ENCODE results near the gene PSTPIP1.
"Not testable (repeated sequence)": the region's sequence is repeated elsewhere in the genome, so short reads cannot be mapped to it uniquely, and the experiment has no call there.

Gene PSTPIP1

GRCh38 chr15:76964157-76964556, 30.8 kb upstream of the PSTPIP1 start:
- H3K27me3 ChIP-seq (replicated peaks; ENCODE audit: control insufficient read depth, insufficient read depth, low read length, poor library complexity, severe bottlenecking): no peaks in the 10 kb centered on the region
- H3K36me3 ChIP-seq (ENCODE audit: control insufficient read depth, insufficient read depth, low read length): no peaks in the 10 kb centered on the region
- no peak for DNase-seq
- H3K9me3 ChIP-seq (ENCODE audit: control insufficient read depth, low read length): no peaks in the 10 kb centered on the region
- no peak overlapping the region for H3K4me3 ChIP-seq (ENCODE audit: insufficient read depth, low read depth, low read length, poor library complexity, severe bottlenecking)
- H3K4me1 ChIP-seq (ENCODE audit: control insufficient read depth, insufficient read depth, low read length, poor library complexity, severe bottlenecking): no peaks in the 10 kb centered on the region
- H3K27ac ChIP-seq (ENCODE audit: insufficient read depth, low read length, poor library complexity, severe bottlenecking): no peak overlapping the region

GRCh38 chr15:76966051-76966450, 28.9 kb upstream of the PSTPIP1 start:
- not testable (repeated sequence) for H3K36me3 ChIP-seq (ENCODE audit: control insufficient read depth, insufficient read depth, low read length); H3K4me3 ChIP-seq (ENCODE audit: insufficient read depth, low read depth, low read length, poor library complexity, severe bottlenecking); H3K9me3 ChIP-seq (ENCODE audit: control insufficient read depth, low read length); H3K4me1 ChIP-seq (ENCODE audit: control insufficient read depth, insufficient read depth, low read length, poor library complexity, severe bottlenecking); H3K27ac ChIP-seq (ENCODE audit: insufficient read depth, low read length, poor library complexity, severe bottlenecking); DNase-seq; H3K27me3 ChIP-seq (replicated peaks; ENCODE audit: control insufficient read depth, insufficient read depth, low read length, poor library complexity, severe bottlenecking)

- Histone ChIP-seq H3K27me3 (replicated peaks; ENCODE audit: control insufficient read depth, insufficient read depth, low read length, poor library complexity, severe bottlenecking) (no peaks in the 10 kb centered on the region), H3K9me3 (ENCODE audit: control insufficient read depth, low read length) (no peaks in the 10 kb centered on the region)
- DNase-seq: no peak
Measured at GRCh38 chr15:76967067-76967466, 27.9 kb upstream of the PSTPIP1 start.

GRCh38 chr15:76968306-76968705, 26.6 kb upstream of the PSTPIP1 start:
- DNase-seq: no peak
- Histone ChIP-seq H3K9me3 (ENCODE audit: control insufficient read depth, low read length) (no peaks in the 10 kb centered on the region), H3K36me3 (ENCODE audit: control insufficient read depth, insufficient read depth, low read length) (no peaks in the 10 kb centered on the region), H3K4me3 (ENCODE audit: insufficient read depth, low read depth, low read length, poor library complexity, severe bottlenecking) (no peak overlapping the region), H3K27ac (ENCODE audit: insufficient read depth, low read length, poor library complexity, severe bottlenecking) (no peak overlapping the region), H3K27me3 (replicated peaks; ENCODE audit: control insufficient read depth, insufficient read depth, low read length, poor library complexity, severe bottlenecking) (no peaks in the 10 kb centered on the region), H3K4me1 (ENCODE audit: control insufficient read depth, insufficient read depth, low read length, poor library complexity, severe bottlenecking) (no peaks in the 10 kb centered on the region)

More at GRCh38 chr15:76967067-76967466, 27.9 kb upstream of the PSTPIP1 start:
- H3K36me3 ChIP-seq (ENCODE audit: control insufficient read depth, insufficient read depth, low read length): no peaks in the 10 kb centered on the region
- H3K4me1 ChIP-seq (ENCODE audit: control insufficient read depth, insufficient read depth, low read length, poor library complexity, severe bottlenecking): no peaks in the 10 kb centered on the region
- H3K27ac ChIP-seq (ENCODE audit: insufficient read depth, low read length, poor library complexity, severe bottlenecking): no peak overlapping the region
- no peak overlapping the region for H3K4me3 ChIP-seq (ENCODE audit: insufficient read depth, low read depth, low read length, poor library complexity, severe bottlenecking)

GRCh38 chr15:76972389-76973361, 22.3 kb upstream of the PSTPIP1 start:
- Histone ChIP-seq H3K36me3 (ENCODE audit: control insufficient read depth, insufficient read depth, low read length) (no peaks in the 10 kb centered on the region), H3K4me3 (ENCODE audit: insufficient read depth, low read depth, low read length, poor library complexity, severe bottlenecking) (no peak overlapping the region)
- DNase-seq: no peak

GRCh38 chr15:76973362-76973743, 21.6 kb upstream of the PSTPIP1 start:
- DNase-seq: peak; percentile 37 to 44 (median 41)
- no peaks in the 10 kb centered on the region for H3K9me3 ChIP-seq (ENCODE audit: control insufficient read depth, low read length)
- H3K4me1 ChIP-seq (ENCODE audit: control insufficient read depth, insufficient read depth, low read length, poor library complexity, severe bottlenecking): no peaks in the 10 kb centered on the region
- no peaks in the 10 kb centered on the region for H3K36me3 ChIP-seq (ENCODE audit: control insufficient read depth, insufficient read depth, low read length)
- H3K4me3 ChIP-seq (ENCODE audit: insufficient read depth, low read depth, low read length, poor library complexity, severe bottlenecking): no peak overlapping the region
- H3K27ac ChIP-seq (ENCODE audit: insufficient read depth, low read length, poor library complexity, severe bottlenecking): no peak overlapping the region
- no peaks in the 10 kb centered on the region for H3K27me3 ChIP-seq (replicated peaks; ENCODE audit: control insufficient read depth, insufficient read depth, low read length, poor library complexity, severe bottlenecking)

More at GRCh38 chr15:76972389-76973361, 22.3 kb upstream of the PSTPIP1 start:
- H3K27ac ChIP-seq (ENCODE audit: insufficient read depth, low read length, poor library complexity, severe bottlenecking): no peak overlapping the region
- no peaks in the 10 kb centered on the region for H3K27me3 ChIP-seq (replicated peaks; ENCODE audit: control insufficient read depth, insufficient read depth, low read length, poor library complexity, severe bottlenecking)
- H3K9me3 ChIP-seq (ENCODE audit: control insufficient read depth, low read length): no peaks in the 10 kb centered on the region
- H3K4me1 ChIP-seq (ENCODE audit: control insufficient read depth, insufficient read depth, low read length, poor library complexity, severe bottlenecking): no peaks in the 10 kb centered on the region

GRCh38 chr15:76973906-76974305, 21.0 kb upstream of the PSTPIP1 start:
- no peak for DNase-seq
- Histone ChIP-seq H3K36me3 (ENCODE audit: control insufficient read depth, insufficient read depth, low read length) (no peaks in the 10 kb centered on the region), H3K27ac (ENCODE audit: insufficient read depth, low read length, poor library complexity, severe bottlenecking) (no peak overlapping the region), H3K4me1 (ENCODE audit: control insufficient read depth, insufficient read depth, low read length, poor library complexity, severe bottlenecking) (no peaks in the 10 kb centered on the region), H3K4me3 (ENCODE audit: insufficient read depth, low read depth, low read length, poor library complexity, severe bottlenecking) (no peak overlapping the region), H3K27me3 (replicated peaks; ENCODE audit: control insufficient read depth, insufficient read depth, low read length, poor library complexity, severe bottlenecking) (no peaks in the 10 kb centered on the region), H3K9me3 (ENCODE audit: control insufficient read depth, low read length) (no peaks in the 10 kb centered on the region)

GRCh38 chr15:76974456-76975036, 20.4 kb upstream of the PSTPIP1 start:
- H3K4me1 ChIP-seq (ENCODE audit: control insufficient read depth, insufficient read depth, low read length, poor library complexity, severe bottlenecking): no peaks in the 10 kb centered on the region
- no peak overlapping the region for H3K27ac ChIP-seq (ENCODE audit: insufficient read depth, low read length, poor library complexity, severe bottlenecking)
- DNase-seq: no peak
- H3K9me3 ChIP-seq (ENCODE audit: control insufficient read depth, low read length): no peaks in the 10 kb centered on the region
- no peaks in the 10 kb centered on the region for H3K36me3 ChIP-seq (ENCODE audit: control insufficient read depth, insufficient read depth, low read length)
- H3K27me3 ChIP-seq (replicated peaks; ENCODE audit: control insufficient read depth, insufficient read depth, low read length, poor library complexity, severe bottlenecking): no peaks in the 10 kb centered on the region
- no peak overlapping the region for H3K4me3 ChIP-seq (ENCODE audit: insufficient read depth, low read depth, low read length, poor library complexity, severe bottlenecking)

GRCh38 chr15:76976141-76976540, 18.8 kb upstream of the PSTPIP1 start:
- no peak overlapping the region for H3K4me3 ChIP-seq (ENCODE audit: insufficient read depth, low read depth, low read length, poor library complexity, severe bottlenecking)
- H3K4me1 ChIP-seq (ENCODE audit: control insufficient read depth, insufficient read depth, low read length, poor library complexity, severe bottlenecking): no peaks in the 10 kb centered on the region
- H3K27me3 ChIP-seq (replicated peaks; ENCODE audit: control insufficient read depth, insufficient read depth, low read length, poor library complexity, severe bottlenecking): no peaks in the 10 kb centered on the region
- DNase-seq: no peak
- no peak overlapping the region for H3K27ac ChIP-seq (ENCODE audit: insufficient read depth, low read length, poor library complexity, severe bottlenecking)
- H3K36me3 ChIP-seq (ENCODE audit: control insufficient read depth, insufficient read depth, low read length): no peaks in the 10 kb centered on the region
- H3K9me3 ChIP-seq (ENCODE audit: control insufficient read depth, low read length): no peaks in the 10 kb centered on the region

GRCh38 chr15:76976572-76977270, 18.2 kb upstream of the PSTPIP1 start:
- no peaks in the 10 kb centered on the region for H3K9me3 ChIP-seq (ENCODE audit: control insufficient read depth, low read length)
- H3K27me3 ChIP-seq (replicated peaks; ENCODE audit: control insufficient read depth, insufficient read depth, low read length, poor library complexity, severe bottlenecking): no peaks in the 10 kb centered on the region
- no peaks in the 10 kb centered on the region for H3K4me1 ChIP-seq (ENCODE audit: control insufficient read depth, insufficient read depth, low read length, poor library complexity, severe bottlenecking)
- no peaks in the 10 kb centered on the region for H3K36me3 ChIP-seq (ENCODE audit: control insufficient read depth, insufficient read depth, low read length)
- H3K27ac ChIP-seq (ENCODE audit: insufficient read depth, low read length, poor library complexity, severe bottlenecking): no peak overlapping the region
- DNase-seq: no peak
- no peak overlapping the region for H3K4me3 ChIP-seq (ENCODE audit: insufficient read depth, low read depth, low read length, poor library complexity, severe bottlenecking)
